H1 (cell line): ENCODE measurements around the gene PF4V1. TPM values are rescaled to one million over a fixed set of nuclear protein-coding genes. Genes with fewer than 3 reads are reported as not detected.

ENCODE experiments used
- CTCF ChIA-PET: fragments of 300-600 bp; sonication (Branson Sonifier 250); formaldehyde crosslinking; loops from one replicate; lab custom pipeline; 2021; ENCODE audit not compliant: partially characterized antibody; lab: Charles Lee
- POLR2A ChIA-PET: fragments of 300-600 bp; sonication (Branson Sonifier 250); formaldehyde crosslinking; loops from one replicate; lab custom pipeline; 2021; ENCODE audit warnings: inconsistent platforms; ENCODE audit not compliant: partially characterized antibody; lab: Charles Lee
- DNase-seq, 2 experiments: peaks; one replicate each; pipeline versions ENCODE4 v3.0.0 to v3.0.0-alpha.2; 2010 to 2022; ENCODE audit warnings: low spot score in 2 of 2, low read depth in 1 of 2, mixed read lengths in 1 of 2
- FAIRE-seq: peaks from 2 replicates; lab custom pipeline; 2011; peaks lifted over from hg19 to GRCh38; lab: Jason Lieb, UNC
- H2AFZ ChIP-seq: 2 replicates; pipeline ENCODE4 v1.8.1; 2012; ENCODE audit warnings: low read length, inconsistent platforms
- H2AK5ac ChIP-seq: 2 replicates; pipeline ENCODE4 v1.6.1; 2013; ENCODE audit warnings: low read depth, low read length
- H2BK120ac ChIP-seq: replicated peaks from 2 replicates; pipeline ENCODE3; 2013; ENCODE audit warnings: low read depth, low read length, inconsistent platforms
- H2BK12ac ChIP-seq: 2 replicates; pipeline ENCODE4 v1.6.1; 2013; ENCODE audit warnings: low read depth, low read length
- H2BK15ac ChIP-seq: 2 replicates; pipeline ENCODE4 v1.6.1; 2013; ENCODE audit warnings: low read length
- H2BK20ac ChIP-seq: 2 replicates; pipeline ENCODE4 v1.6.1; 2013; ENCODE audit warnings: low read length
- H2BK5ac ChIP-seq: 2 replicates; pipeline ENCODE4 v1.6.1; 2013; ENCODE audit warnings: low read depth, low read length
- H3K14ac ChIP-seq: 2 replicates; pipeline ENCODE4 v1.6.1; 2013; ENCODE audit warnings: inconsistent platforms; ENCODE audit not compliant: insufficient read length
- H3K18ac ChIP-seq: 2 replicates; pipeline ENCODE4 v1.6.1; 2013; ENCODE audit warnings: low read length; ENCODE audit errors: extremely low read depth
- H3K23ac ChIP-seq: 2 replicates; pipeline ENCODE4 v1.6.1; 2013; ENCODE audit warnings: inconsistent platforms; ENCODE audit not compliant: insufficient read length
- H3K23me2 ChIP-seq: 2 replicates; pipeline ENCODE4 v1.6.1; 2013; ENCODE audit warnings: low read depth, low read length
- H3K27ac ChIP-seq: 2 replicates; pipeline ENCODE4 v1.6.1; 2011; ENCODE audit warnings: low read depth, low read length, inconsistent platforms
- H3K27me3 ChIP-seq, 4 experiments: replicated peaks in 1 of 4; 1 replicate in 1 of 4; 2 replicates in 3 of 4; pipeline versions ENCODE4 v1.6.1 to v1.8.1; 2011 to 2013; ENCODE audit warnings: low read length in 3 of 4, mild to moderate bottlenecking in 3 of 4, inconsistent platforms in 2 of 4, mixed read lengths in 2 of 4, moderate library complexity in 1 of 4; ENCODE audit not compliant: control insufficient read depth in 3 of 4, insufficient read depth in 3 of 4; ENCODE audit errors: extremely low read depth in 1 of 4
- H3K36me3 ChIP-seq, 4 experiments: 2 replicates each; pipeline versions ENCODE4 v1.6.1 to v1.8.1; 2011 to 2013; ENCODE audit warnings: mild to moderate bottlenecking in 4 of 4, low read length in 3 of 4, moderate library complexity in 2 of 4, control low read depth in 1 of 4, inconsistent platforms in 1 of 4; ENCODE audit not compliant: insufficient read depth in 4 of 4, control insufficient read depth in 2 of 4
- H3K4ac ChIP-seq: replicated peaks from 2 replicates; pipeline ENCODE3; 2013; ENCODE audit warnings: low read length, low read depth, mixed read lengths, inconsistent platforms; ENCODE audit not compliant: insufficient read length
- H3K4me1 ChIP-seq, 4 experiments: replicated peaks in 1 of 4; 1 replicate in 1 of 4; 2 replicates in 3 of 4; pipeline versions ENCODE4 v1.6.1 to v1.8.1; 2011 to 2013; ENCODE audit warnings: low read length in 3 of 4, inconsistent platforms in 2 of 4, mixed read lengths in 1 of 4; ENCODE audit not compliant: insufficient read depth in 4 of 4, control insufficient read depth in 3 of 4
- H3K4me2 ChIP-seq, 2 experiments: 2 replicates each; pipeline versions ENCODE4 v1.6.1 to v1.8.1; 2011 to 2013; ENCODE audit warnings: low read depth in 2 of 2, low read length in 2 of 2, control low read depth in 1 of 2, inconsistent platforms in 1 of 2, mild to moderate bottlenecking in 1 of 2; ENCODE audit not compliant: insufficient read depth in 1 of 2
- H3K4me3 ChIP-seq, 4 experiments: fragments of 200-600, 300-600 bp in 1 of 4; sonication (generic), shearing (Covaris generic), sonication (Bioruptor Twin) in 1 of 4; 2 replicates each; pipeline versions ENCODE4 v1.5.1 to v1.8.1; 2011 to 2016; ENCODE audit warnings: low read length in 4 of 4, low read depth in 3 of 4, control low read depth in 2 of 4, inconsistent platforms in 2 of 4, mild to moderate bottlenecking in 2 of 4, mixed read lengths in 1 of 4, moderate library complexity in 1 of 4; ENCODE audit not compliant: insufficient read depth in 2 of 4; ENCODE audit errors: extremely low read depth in 1 of 4
- H3K56ac ChIP-seq: replicated peaks from 2 replicates; pipeline ENCODE3; 2013; ENCODE audit warnings: low read depth, mild to moderate bottlenecking, mixed read lengths, low read length, inconsistent platforms; ENCODE audit not compliant: insufficient read length
- H3K79me1 ChIP-seq: 2 replicates; pipeline ENCODE4 v1.6.1; 2013; ENCODE audit warnings: low read depth, low read length, control low read depth
- H3K79me2 ChIP-seq, 2 experiments: 2 replicates each; pipeline versions ENCODE4 v1.6.1 to v1.8.1; 2012 to 2013; ENCODE audit warnings: low read length in 2 of 2, mild to moderate bottlenecking in 2 of 2, inconsistent platforms in 1 of 2; ENCODE audit not compliant: insufficient read depth in 2 of 2, control insufficient read depth in 1 of 2
- H3K9ac ChIP-seq, 4 experiments: replicated peaks in 1 of 4; 1 replicate in 1 of 4; 2 replicates in 3 of 4; pipeline versions ENCODE4 v1.6.1 to v1.8.1; 2011 to 2013; ENCODE audit warnings: low read depth in 3 of 4, low read length in 3 of 4, control low read depth in 2 of 4, mild to moderate bottlenecking in 2 of 4, moderate library complexity in 2 of 4, inconsistent platforms in 1 of 4; ENCODE audit errors: extremely low read depth in 1 of 4
- H3K9me3 ChIP-seq, 2 experiments: 2 replicates each; pipeline versions ENCODE4 v1.6.1 to v1.8.1; 2012 to 2013; ENCODE audit warnings: mild to moderate bottlenecking in 2 of 2, moderate library complexity in 2 of 2, control low read depth in 1 of 2, inconsistent platforms in 1 of 2, low read depth in 1 of 2, low read length in 1 of 2, mixed read lengths in 1 of 2; ENCODE audit not compliant: insufficient read depth in 2 of 2
- H4K20me1 ChIP-seq, 2 experiments: replicated peaks in 1 of 2; 2 replicates each; pipeline versions ENCODE3 to v1.8.1; 2011 to 2013; ENCODE audit warnings: inconsistent platforms in 2 of 2, low read length in 2 of 2, mild to moderate bottlenecking in 1 of 2; ENCODE audit not compliant: insufficient read depth in 2 of 2, control insufficient read depth in 1 of 2
- H4K5ac ChIP-seq: 2 replicates; pipeline ENCODE4 v1.6.1; 2013; ENCODE audit warnings: low read length, low read depth, mixed read lengths, inconsistent platforms; ENCODE audit not compliant: insufficient read length
- H4K8ac ChIP-seq: 2 replicates; pipeline ENCODE4 v1.8.0; 2013; ENCODE audit warnings: mild to moderate bottlenecking, moderate library complexity, low read length, inconsistent platforms; ENCODE audit not compliant: insufficient read depth; ENCODE audit errors: extremely low read depth
- H4K91ac ChIP-seq: replicated peaks from 2 replicates; pipeline ENCODE3; 2013; ENCODE audit warnings: low read length, mixed read lengths, inconsistent platforms; ENCODE audit not compliant: insufficient read length
- ASH2L ChIP-seq: fragments of 200-600, 300-600 bp; sonication (generic); IDR thresholded peaks from one replicate; pipeline ENCODE4 v1.7.1; 2017; ENCODE audit warnings: low read length
- BACH1 ChIP-seq: IDR thresholded peaks from 2 replicates; pipeline ENCODE4 v1.6.1; 2012; ENCODE audit warnings: low read length, improper control_type of control experiment
- BRCA1 ChIP-seq: IDR thresholded peaks from 2 replicates; pipeline ENCODE4 v1.6.1; 2012; ENCODE audit warnings: low read depth, low read length, improper control_type of control experiment
- CHD2 ChIP-seq: IDR thresholded peaks from 2 replicates; pipeline ENCODE4 v1.6.1; 2012; ENCODE audit warnings: low read length, improper control_type of control experiment
- CTBP2 ChIP-seq: IDR thresholded peaks from 2 replicates; pipeline ENCODE4 v1.7.0; 2011; ENCODE audit warnings: borderline replicate concordance, mild to moderate bottlenecking, moderate library complexity, mixed read lengths, low read length; ENCODE audit not compliant: insufficient read depth, insufficient read length
- E2F6 ChIP-seq: IDR thresholded peaks from 2 replicates; pipeline ENCODE4 v1.6.1; 2012; ENCODE audit warnings: inconsistent platforms
- GABPA ChIP-seq: IDR thresholded peaks from 2 replicates; pipeline ENCODE4 v1.6.1; 2011; ENCODE audit warnings: mild to moderate bottlenecking, low read length, moderate library complexity, borderline replicate concordance; ENCODE audit not compliant: insufficient read depth
- KDM5A ChIP-seq: fragments of 200-600 bp; IDR thresholded peaks from 2 replicates; pipeline ENCODE4 v1.7.1; 2012; ENCODE audit warnings: mild to moderate bottlenecking, low read length, inconsistent platforms, mixed read lengths
- POLR2A ChIP-seq, 2 experiments: IDR thresholded peaks; 1 replicate in 1 of 2; 2 replicates in 1 of 2; pipeline ENCODE4 v1.6.1; 2011; ENCODE audit warnings: low read depth in 2 of 2, low read length in 2 of 2, mild to moderate bottlenecking in 2 of 2; ENCODE audit errors: control extremely low read depth in 1 of 2
- RBBP5 ChIP-seq: IDR thresholded peaks from 2 replicates; pipeline ENCODE4 v1.7.1; 2012; ENCODE audit warnings: low read depth, mild to moderate bottlenecking, inconsistent platforms, low read length, moderate library complexity, borderline replicate concordance
- SIX5 ChIP-seq: IDR thresholded peaks from 2 replicates; pipeline ENCODE4 v1.6.1; 2011; ENCODE audit warnings: mild to moderate bottlenecking, low read depth, low read length
- SUZ12 ChIP-seq: fragments of 200-600 bp; sonication (generic); IDR thresholded peaks from 2 replicates; pipeline ENCODE4 v1.6.1; 2012; ENCODE audit warnings: mild to moderate bottlenecking, inconsistent platforms, low read length, moderate library complexity, mixed read lengths
- TBP ChIP-seq: IDR thresholded peaks from 2 replicates; pipeline ENCODE4 v1.6.1; 2011; ENCODE audit warnings: low read depth, low read length, improper control_type of control experiment
- TCF12 ChIP-seq: IDR thresholded peaks from 2 replicates; pipeline ENCODE4 v1.6.1; 2011; ENCODE audit warnings: low read depth, mild to moderate bottlenecking, low read length
- WGBS, 2 experiments: shearing (Covaris generic) in 1 of 2; methylation state at CpG; one replicate each; pipeline versions ENCODE4 v1.1.6 to v1.1.7; 2013 to 2015; ENCODE audit warnings: low lambda C conversion rate in 2 of 2, mixed read lengths in 2 of 2, inconsistent platforms in 1 of 2, low coverage in 1 of 2, missing lambda C conversion rate in 1 of 2; ENCODE audit not compliant: insufficient replicate concordance in 2 of 2, insufficient coverage in 1 of 2, insufficient read length in 1 of 2; ENCODE audit errors: extremely low coverage in 1 of 2, missing lambda C conversion rate in 1 of 2; 5-methylcytosine and 5-hydroxymethylcytosine counted together
- polyA plus RNA-seq, 7 experiments: library from polyadenylated mRNA; depleted of rRNA in 3 of 7; stranded (reverse) in 5 of 7; unstranded in 2 of 7; fragments of >200 nt in 5 of 7; fragments of 200-250 nt in 2 of 7; gene quantifications; 1 replicate in 5 of 7; 2 replicates in 1 of 7; 4 replicates in 1 of 7; pipeline versions ENCODE4 v1.2.1 to v1.2.3, GENCODE V29; 2011 to 2013; ENCODE audit warnings: missing spikeins in 2 of 7, mixed read lengths in 2 of 7
- total RNA-seq: library from RNA; stranded (reverse); fragmentation: NEBNext Ultra II Directional; extraction: Animal tissue kit (Norgen Biotek cat#: 25700); gene quantifications from 2 replicates; pipeline ENCODE4 v1.2.1, GENCODE V29; 2021

The PF4V1 gene
- total and polyA plus RNA-seq, 2 of the 8 experiments (the other 6 are each of a cell fraction or from before 2014, with no cell fraction given) = not detected

GRCh38 chr4:73891326-73891725 is 38.2 kb downstream of the PF4V1 start:
- no peak overlapping the region for H3K4me2 ChIP-seq
- H3K27me3 ChIP-seq = no peaks in the 10 kb centered on the region
- no peak overlapping the region for H2AFZ ChIP-seq
- H3K27ac ChIP-seq = no peak overlapping the region
- H2BK120ac ChIP-seq = no peak overlapping the region
- no peak overlapping the region for H2BK20ac ChIP-seq
- TF ChIP-seq TBP = no peak
- no peak for TF ChIP-seq POLR2A (IDR thresholded peaks at IDR 0.05; ENCODE audit: control extremely low read depth in 1 of 2, low read depth in 2 of 2, low read length in 2 of 2)
- TF ChIP-seq BACH1 = no peak
- TF ChIP-seq TCF12 = no peak
- TF ChIP-seq SIX5 = no peak
- TF ChIP-seq ASH2L = no peak
- TF ChIP-seq KDM5A = no peak
- no peak for TF ChIP-seq E2F6
- TF ChIP-seq CHD2 = no peak
- TF ChIP-seq CTBP2 = no peak
- no peak for TF ChIP-seq BRCA1
- TF ChIP-seq SUZ12 = no peak
- TF ChIP-seq GABPA = no peak
- no peak for TF ChIP-seq RBBP5
- no peak overlapping the region for H2BK12ac ChIP-seq
- 86% methylated on average over 4 of the region's 4 CpGs; no CpG with 5 or more reads in 1 of the 2 experiments for WGBS, 2 experiments
- no peak overlapping the region for H2BK15ac ChIP-seq
- H4K91ac ChIP-seq = no peak overlapping the region
- no peaks in the 10 kb centered on the region for H3K4me1 ChIP-seq
- no peak overlapping the region for H3K4me3 ChIP-seq
- H3K9ac ChIP-seq = no peak overlapping the region
- no peaks in the 10 kb centered on the region for H3K79me2 ChIP-seq
- POLR2A ChIA-PET = no interaction called here
- H3K36me3 ChIP-seq = no peaks in the 10 kb centered on the region
- no peak for FAIRE-seq
- no peaks in the 10 kb centered on the region for H3K23me2 ChIP-seq
- no peak overlapping the region for H3K23ac ChIP-seq
- H3K14ac ChIP-seq = no peak overlapping the region
- no peaks in the 10 kb centered on the region for H3K79me1 ChIP-seq
- H2BK5ac ChIP-seq = no peak overlapping the region
- CTCF ChIA-PET = no interaction called here
- H3K4ac ChIP-seq = no peak overlapping the region
- H3K9me3 ChIP-seq = no peaks in the 10 kb centered on the region
- H4K8ac ChIP-seq = no peak overlapping the region
- H2AK5ac ChIP-seq = no peak overlapping the region
- H3K18ac ChIP-seq = no peak overlapping the region
- no peaks in the 10 kb centered on the region for H4K20me1 ChIP-seq
- no peak overlapping the region for H3K56ac ChIP-seq
- DNase-seq = no peak
- H4K5ac ChIP-seq = no peak overlapping the region
